Measurements from ENCODE around the gene CTNS. TPM values are rescaled to one million over a fixed set of nuclear protein-coding genes. Genes with fewer than 3 reads are reported as not detected.

CTNS gene
- total and polyA plus RNA-seq, 2 of the 13 experiments (the other 11 are each of a cell fraction or from before 2014, with no cell fraction given): 9.5 to 13.7 TPM

DNA sequence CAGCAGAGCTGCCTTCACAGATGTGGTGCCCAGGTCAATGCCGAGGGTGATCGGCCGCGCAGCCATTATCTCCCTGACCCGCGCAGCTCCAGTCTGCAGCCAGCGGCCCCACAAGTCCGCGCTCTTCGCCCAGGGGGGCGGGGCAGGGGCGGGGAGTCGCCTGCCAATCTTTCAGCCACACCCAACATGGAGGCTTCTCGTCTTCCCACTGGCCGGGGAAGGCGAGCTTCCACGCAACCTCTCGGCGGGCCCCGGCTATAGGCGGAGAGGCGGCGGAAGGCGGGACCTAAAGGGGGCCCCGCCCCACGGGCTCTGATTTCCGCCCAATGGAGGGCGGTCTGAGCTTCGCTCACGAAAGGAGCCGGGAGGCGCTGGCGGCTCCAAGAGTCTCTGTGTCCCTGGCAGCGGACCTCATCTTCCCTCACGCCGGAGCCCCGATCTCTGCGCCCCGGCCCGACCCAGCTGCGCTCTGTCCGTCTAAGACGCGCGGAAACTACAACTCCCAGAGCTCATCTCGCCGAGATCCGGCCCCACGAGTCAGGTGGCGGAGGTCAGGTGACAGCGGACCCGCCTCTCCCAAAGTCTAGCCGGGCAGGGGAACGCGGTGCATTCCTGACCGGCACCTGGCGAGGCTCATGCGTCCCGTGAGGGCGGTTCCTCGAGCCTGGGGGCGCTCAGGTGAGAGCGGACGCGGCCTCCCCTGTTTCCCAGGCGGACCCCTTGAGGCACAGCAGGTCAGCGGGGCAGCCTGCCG is at the start of gene CTNS, which contains the start of gene SHPK (continued):
- TF ChIP-seq ATF6 (CRISPR knock-in tag; conservative IDR thresholded peaks at IDR 0.05): no peak
- peak; percentile 10; the same call in 1 of the 2 replicates for TF ChIP-seq ELF3 (CRISPR knock-in tag; IDR thresholded peaks at IDR 0.05)
- TF ChIP-seq ZNF543 (CRISPR knock-in tag; IDR thresholded peaks at IDR 0.05): 0 out of 2 replicates have a peak, but pooled peaks have one; percentile 20
- TF ChIP-seq ISL2 (CRISPR knock-in tag; IDR thresholded peaks at IDR 0.05): peak; percentile 39; the same call in 1 of the 2 replicates
- TF ChIP-seq MXD3 (CRISPR knock-in tag; IDR thresholded peaks at IDR 0.05): peak; percentile 70; the same call in 1 of the 2 replicates
- no peak for TF ChIP-seq SYNCRIP (IDR thresholded peaks at IDR 0.05; ENCODE audit: insufficient read depth, low read depth, low read length)
- TF ChIP-seq ZZZ3 (CRISPR knock-in tag; IDR thresholded peaks at IDR 0.05; ENCODE audit: borderline replicate concordance): peak; percentile 78; the same call in 1 of the 2 replicates
- peak; percentile 81 for TF ChIP-seq SP5 (CRISPR knock-in tag; IDR thresholded peaks at IDR 0.05; ENCODE audit: borderline replicate concordance, low read depth)
- peak; percentile 54; the same call in 1 of the 2 replicates for TF ChIP-seq ZNF790 (CRISPR knock-in tag; IDR thresholded peaks at IDR 0.05; ENCODE audit: borderline replicate concordance)
- TF ChIP-seq ZNF619 (CRISPR knock-in tag; IDR thresholded peaks at IDR 0.05): peak; percentile 66
- TF ChIP-seq, protein P1, sequence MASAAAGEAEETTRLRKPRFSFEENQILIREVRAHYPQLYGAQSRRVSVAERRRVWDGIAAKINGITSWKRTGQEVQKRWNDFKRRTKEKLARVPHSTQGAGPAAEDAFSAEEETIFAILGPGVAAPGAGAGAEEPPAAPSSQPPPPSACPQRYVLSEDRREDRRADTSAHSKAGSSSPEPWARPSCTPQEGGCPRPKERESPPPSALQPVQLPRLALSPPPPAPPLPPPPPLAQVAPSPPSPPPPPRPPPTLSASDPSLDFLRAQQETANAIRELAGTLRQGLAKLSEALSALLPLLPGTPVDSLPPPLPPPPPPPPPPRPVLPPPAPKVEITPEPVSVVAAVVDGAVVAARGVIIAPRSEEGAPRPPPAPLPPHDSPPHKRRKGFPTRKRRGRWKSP (CRISPR knock-in tag; IDR thresholded peaks at IDR 0.05): peak; percentile 71; the same call in 1 of the 2 replicates
- TF ChIP-seq HDAC1 (CRISPR knock-in tag; IDR thresholded peaks at IDR 0.05): peak; percentile 96
- no peak for TF ChIP-seq BRCA1 (CRISPR knock-in tag; IDR thresholded peaks at IDR 0.05)
- TF ChIP-seq AKAP8 (CRISPR knock-in tag; IDR thresholded peaks at IDR 0.05): peak; percentile 47; the same call in 1 of the 2 replicates
- TF ChIP-seq SRSF9 (IDR thresholded peaks at IDR 0.05; ENCODE audit: borderline replicate concordance, insufficient read depth, low read depth, low read length, poor library complexity, severe bottlenecking): no peak
- TF ChIP-seq MAZ (IDR thresholded peaks at IDR 0.05; ENCODE audit: borderline replicate concordance, low read depth, low read length): no peak; the same call in none of the 2 replicates
- TF ChIP-seq MAZ (CRISPR knock-in tag; IDR thresholded peaks at IDR 0.05; ENCODE audit: low read depth): peak; percentile 56; the same call in 1 of the 2 replicates
- TF ChIP-seq HES4 (CRISPR knock-in tag; IDR thresholded peaks at IDR 0.05; ENCODE audit: borderline replicate concordance): no peak
- TF ChIP-seq HNRNPK (IDR thresholded peaks at IDR 0.05; ENCODE audit: low read depth, low read length, poor library complexity, severe bottlenecking): no peak
- TF ChIP-seq ZNF124 (CRISPR knock-in tag; IDR thresholded peaks at IDR 0.05): peak; percentile 64; the same call in 1 of the 2 replicates
- 0 out of 2 replicates have a peak, but pooled peaks have one; percentile 70 for TF ChIP-seq CAMTA2 (CRISPR knock-in tag; IDR thresholded peaks at IDR 0.05; ENCODE audit: borderline replicate concordance)
- TF ChIP-seq ZGPAT (CRISPR knock-in tag; IDR thresholded peaks at IDR 0.05): peak; percentile 81
- TF ChIP-seq, protein P2, sequence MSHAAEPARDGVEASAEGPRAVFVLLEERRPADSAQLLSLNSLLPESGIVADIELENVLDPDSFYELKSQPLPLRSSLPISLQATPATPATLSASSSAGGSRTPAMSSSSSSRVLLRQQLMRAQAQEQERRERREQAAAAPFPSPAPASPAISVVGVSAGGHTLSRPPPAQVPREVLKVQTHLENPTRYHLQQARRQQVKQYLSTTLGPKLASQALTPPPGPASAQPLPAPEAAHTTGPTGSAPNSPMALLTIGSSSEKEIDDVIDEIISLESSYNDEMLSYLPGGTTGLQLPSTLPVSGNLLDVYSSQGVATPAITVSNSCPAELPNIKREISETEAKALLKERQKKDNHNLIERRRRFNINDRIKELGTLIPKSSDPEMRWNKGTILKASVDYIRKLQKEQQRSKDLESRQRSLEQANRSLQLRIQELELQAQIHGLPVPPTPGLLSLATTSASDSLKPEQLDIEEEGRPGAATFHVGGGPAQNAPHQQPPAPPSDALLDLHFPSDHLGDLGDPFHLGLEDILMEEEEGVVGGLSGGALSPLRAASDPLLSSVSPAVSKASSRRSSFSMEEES (CRISPR knock-in tag; IDR thresholded peaks at IDR 0.05): peak; percentile 93

Data from HepG2 (cell line).